ENCODE data around the gene SSU72.

DNA sequence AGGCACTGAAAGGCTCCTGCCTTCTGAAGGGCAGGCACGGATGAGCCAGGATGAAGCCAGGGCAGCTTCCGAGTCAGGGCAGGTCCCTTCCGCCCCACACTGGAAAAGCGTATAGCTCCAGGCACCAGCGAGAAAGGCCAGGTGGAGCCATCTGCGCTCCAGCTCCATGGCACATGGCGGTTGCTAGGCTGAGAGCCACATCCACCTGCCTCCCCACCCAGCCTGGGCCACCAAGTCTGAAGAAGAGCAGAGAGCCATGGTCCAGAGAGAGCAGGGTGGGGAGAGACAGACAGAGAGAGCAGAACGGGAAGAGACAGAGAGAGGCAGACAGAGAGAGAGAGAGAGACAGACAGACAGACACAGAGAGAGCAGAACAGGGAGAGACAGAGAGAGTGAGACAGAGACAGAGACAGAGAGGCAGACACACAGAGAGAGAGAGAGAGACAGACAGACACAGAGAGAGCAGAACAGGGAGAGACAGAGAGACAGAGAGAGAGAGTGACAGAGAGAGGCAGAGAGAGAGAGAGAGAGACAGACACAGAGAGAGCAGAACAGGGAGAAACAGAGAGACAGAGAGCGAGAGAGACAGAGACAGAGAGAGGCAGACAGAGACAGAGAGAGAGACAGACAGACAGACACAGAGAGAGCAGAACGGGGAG lies 20.1 kb upstream of the SSU72 start:
- TF ChIP-seq, protein P1, sequence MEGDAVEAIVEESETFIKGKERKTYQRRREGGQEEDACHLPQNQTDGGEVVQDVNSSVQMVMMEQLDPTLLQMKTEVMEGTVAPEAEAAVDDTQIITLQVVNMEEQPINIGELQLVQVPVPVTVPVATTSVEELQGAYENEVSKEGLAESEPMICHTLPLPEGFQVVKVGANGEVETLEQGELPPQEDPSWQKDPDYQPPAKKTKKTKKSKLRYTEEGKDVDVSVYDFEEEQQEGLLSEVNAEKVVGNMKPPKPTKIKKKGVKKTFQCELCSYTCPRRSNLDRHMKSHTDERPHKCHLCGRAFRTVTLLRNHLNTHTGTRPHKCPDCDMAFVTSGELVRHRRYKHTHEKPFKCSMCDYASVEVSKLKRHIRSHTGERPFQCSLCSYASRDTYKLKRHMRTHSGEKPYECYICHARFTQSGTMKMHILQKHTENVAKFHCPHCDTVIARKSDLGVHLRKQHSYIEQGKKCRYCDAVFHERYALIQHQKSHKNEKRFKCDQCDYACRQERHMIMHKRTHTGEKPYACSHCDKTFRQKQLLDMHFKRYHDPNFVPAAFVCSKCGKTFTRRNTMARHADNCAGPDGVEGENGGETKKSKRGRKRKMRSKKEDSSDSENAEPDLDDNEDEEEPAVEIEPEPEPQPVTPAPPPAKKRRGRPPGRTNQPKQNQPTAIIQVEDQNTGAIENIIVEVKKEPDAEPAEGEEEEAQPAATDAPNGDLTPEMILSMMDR (optimal IDR thresholded peaks at IDR 0.05 in 1 of 3, IDR thresholded peaks at IDR 0.05 in 1 of 3, conservative IDR thresholded peaks at IDR 0.05 in 1 of 3; ENCODE audit: extremely low read depth in 1 of 3, insufficient read depth in 2 of 3, low read length in 3 of 3) = no peak
- TF ChIP-seq EZH2 (IDR thresholded peaks at IDR 0.05; ENCODE audit: low read length) = no peak

All from keratinocyte (primary cell).